ENCODE results near the gene PSMD2.

PSMD2 gene

GRCh38 chr3:184298759-184299487, at the start of gene PSMD2:
Gene PSMD2 (plus strand): TSS chr3:184299241. CDS start chr3:184299267, 26 bp downstream.
- Histone ChIP-seq H3K79me2 (ENCODE audit: low read length) (peaks cover 48% of the 10 kb centered on the region), H3K4me3 (ENCODE audit: low read length) (peak within 1 kb of the TSS; percentile 92), H3K36me3 (replicated peaks; ENCODE audit: insufficient read depth, low read length) (peaks cover 27% of the 10 kb centered on the region), H4K20me1 (ENCODE audit: insufficient read depth, low read length) (no peaks in the 10 kb centered on the region), H2AFZ (ENCODE audit: low read length) (peak within 1 kb of the TSS; percentile 80), H3K4me1 (ENCODE audit: low read length) (peaks cover 10% of the 10 kb centered on the region), H3K9me3 (replicated peaks; ENCODE audit: insufficient read depth, low read length) (no peaks in the 10 kb centered on the region), H3K27ac (ENCODE audit: low read length) (peak within 1 kb of the TSS; percentile 21; the same call in 1 of the 2 replicates), H3K9me2 (replicated peaks; ENCODE audit: insufficient read depth, low read length) (no peaks in the 10 kb centered on the region), H3F3A (ENCODE audit: insufficient read depth, low read length) (peaks cover 7% of the 10 kb centered on the region), H3K4me2 (ENCODE audit: low read depth, low read length) (peak within 1 kb of the TSS; percentile 96), H3K27me3 (replicated peaks; ENCODE audit: insufficient read depth, low read length) (peaks cover 7% of the 10 kb centered on the region; the same call in 1 of the 2 replicates), H3K9ac (ENCODE audit: low read length) (peak within 1 kb of the TSS; percentile 74)
- DNase-seq: peak; percentile 99
- TF ChIP-seq EZH2phosphoT487 (IDR thresholded peaks at IDR 0.05; ENCODE audit: low read length) (no peak), CTCF (IDR thresholded peaks at IDR 0.05; ENCODE audit: low read length) (no peak), EZH2 (optimal IDR thresholded peaks at IDR 0.05; ENCODE audit: low read depth, low read length) (no peak)

- peaks cover 14% of the 10 kb centered on the region for H3F3A ChIP-seq (ENCODE audit: insufficient read depth, low read length)
- H3K9ac ChIP-seq (ENCODE audit: low read length): peak within 1 kb of the TSS; percentile 94
- peak within 1 kb of the TSS; percentile 98 for H2AFZ ChIP-seq (ENCODE audit: low read length)
- H3K79me2 ChIP-seq (ENCODE audit: low read length): peaks cover 32% of the 10 kb centered on the region
- no peaks in the 10 kb centered on the region for H3K9me2 ChIP-seq (replicated peaks; ENCODE audit: insufficient read depth, low read length)
- H3K27ac ChIP-seq (ENCODE audit: low read length): peak within 1 kb of the TSS; percentile 86
- H3K9me3 ChIP-seq (replicated peaks; ENCODE audit: insufficient read depth, low read length): no peaks in the 10 kb centered on the region
- no peaks in the 10 kb centered on the region for H4K20me1 ChIP-seq (ENCODE audit: insufficient read depth, low read length)
- H3K4me2 ChIP-seq (ENCODE audit: low read depth, low read length): peak within 1 kb of the TSS; percentile 98
- peak within 1 kb of the TSS; percentile 99 for H3K4me3 ChIP-seq (ENCODE audit: low read length)
- H3K36me3 ChIP-seq (replicated peaks; ENCODE audit: insufficient read depth, low read length): no peaks in the 10 kb centered on the region
- no peak for TF ChIP-seq EZH2phosphoT487 (IDR thresholded peaks at IDR 0.05; ENCODE audit: low read length)
- TF ChIP-seq EZH2 (optimal IDR thresholded peaks at IDR 0.05; ENCODE audit: low read depth, low read length): no peak
- TF ChIP-seq CTCF (IDR thresholded peaks at IDR 0.05; ENCODE audit: low read length): peak; percentile 87
- no peaks in the 10 kb centered on the region for H3K4me1 ChIP-seq (ENCODE audit: low read length)
- DNase-seq: peak; percentile 100
- H3K27me3 ChIP-seq (replicated peaks; ENCODE audit: insufficient read depth, low read length): no peaks in the 10 kb centered on the region
These were observed 49.5 kb upstream of the PSMD2 start, which contains the start of gene EEF1AKMT4 for GRCh38 chr3:184249412-184250166. Gene EEF1AKMT4 (plus strand): TSS chr3:184249672. CDS start chr3:184249695, 23 bp downstream.

- peak overlapping the region; percentile 98 for H3K4me2 ChIP-seq (ENCODE audit: low read depth, low read length)
- DNase-seq: peak; percentile 99
- peak overlapping the region; percentile 99 for H3K4me3 ChIP-seq (ENCODE audit: low read length)
- peak overlapping the region; percentile 76 for H3K9ac ChIP-seq (ENCODE audit: low read length)
- peaks cover 32% of the 10 kb centered on the region for H3K79me2 ChIP-seq (ENCODE audit: low read length)
- no peaks in the 10 kb centered on the region for H3K27me3 ChIP-seq (replicated peaks; ENCODE audit: insufficient read depth, low read length)
- no peaks in the 10 kb centered on the region for H3K4me1 ChIP-seq (ENCODE audit: low read length)
- no peaks in the 10 kb centered on the region for H4K20me1 ChIP-seq (ENCODE audit: insufficient read depth, low read length)
- no peak for TF ChIP-seq EZH2phosphoT487 (IDR thresholded peaks at IDR 0.05; ENCODE audit: low read length)
- peak; percentile 99 for TF ChIP-seq CTCF (IDR thresholded peaks at IDR 0.05; ENCODE audit: low read length)
- TF ChIP-seq EZH2 (optimal IDR thresholded peaks at IDR 0.05; ENCODE audit: low read depth, low read length): no peak
- no peaks in the 10 kb centered on the region for H3K9me2 ChIP-seq (replicated peaks; ENCODE audit: insufficient read depth, low read length)
- no peaks in the 10 kb centered on the region for H3K36me3 ChIP-seq (replicated peaks; ENCODE audit: insufficient read depth, low read length)
- H2AFZ ChIP-seq (ENCODE audit: low read length): peak overlapping the region; percentile 97
- H3K9me3 ChIP-seq (replicated peaks; ENCODE audit: insufficient read depth, low read length): no peaks in the 10 kb centered on the region
- H3F3A ChIP-seq (ENCODE audit: insufficient read depth, low read length): peaks cover 14% of the 10 kb centered on the region
- H3K27ac ChIP-seq (ENCODE audit: low read length): peak overlapping the region; percentile 86; the same call in 1 of the 2 replicates
These were observed 48.7 kb upstream of the PSMD2 start for GRCh38 chr3:184250167-184250828.
